Muscle of arm (tissue), 14 donors: Measurements from ENCODE around the gene MTF2. TPM values are rescaled to one million over a fixed set of nuclear protein-coding genes. Genes with fewer than 3 reads are reported as not detected.
A peak's percentile ranks its signal among the peaks of the same experiment; 100 is the strongest.
"Not testable (repeated sequence)": the region's sequence is repeated elsewhere in the genome, so short reads cannot be mapped to it uniquely, and the experiment has no call there.

Source experiments
- DNase-seq: peaks from one replicate; pipeline ENCODE4 v3.0.0-alpha.2; 2013
- long read RNA-seq, 11 donors: transcript quantifications; one replicate each; lab custom pipeline, GENCODE V29; 2026
- polyA plus RNA-seq, 12 donors: library from polyadenylated mRNA; unstranded; fragments of 120-200 nt; gene quantifications; one replicate each; pipeline ENCODE4 v1.2.1, GENCODE V29; 2013; ENCODE audit not compliant: insufficient read length in 12 of 12

The MTF2 gene
- polyA plus RNA-seq, result 10 to 100 TPM in 11 of 12 donors, not detected in 1; 19.0 to 39.1 (median 26.4) TPM
- long read RNA-seq, donor 1, full-length matches to known transcripts, result 1 of 9 reads
- long read RNA-seq, donor 1, partial matches to known transcripts, result 8 of 9 reads
- long read RNA-seq, donor 1, other reads (novel, unspliced or antisense), result 0 of 9 reads
- long read RNA-seq, donor 2, full-length matches to known transcripts, result 2 of 2 reads
- long read RNA-seq, donor 2, partial matches to known transcripts, result 0 of 2 reads
- long read RNA-seq, donor 2, other reads (novel, unspliced or antisense), result 0 of 2 reads
- long read RNA-seq, donor 3, partial matches to known transcripts, result 0 of 4 reads
- long read RNA-seq, donor 3, other reads (novel, unspliced or antisense), result 0 of 4 reads
- long read RNA-seq, donor 4, result 0 reads
- long read RNA-seq, donor 5, full-length matches to known transcripts, result 3 of 3 reads
- long read RNA-seq, donor 5, partial matches to known transcripts, result 0 of 3 reads
- long read RNA-seq, donor 5, other reads (novel, unspliced or antisense), result 0 of 3 reads
- long read RNA-seq, donor 6, full-length matches to known transcripts, result 4 of 4 reads
- long read RNA-seq, donor 6, partial matches to known transcripts, result 0 of 4 reads
- long read RNA-seq, donor 6, other reads (novel, unspliced or antisense), result 0 of 4 reads
- long read RNA-seq, donor 7, partial matches to known transcripts, result 0 of 1 reads
- long read RNA-seq, donor 7, other reads (novel, unspliced or antisense), result 0 of 1 reads
- long read RNA-seq, donor 8, full-length matches to known transcripts, result 1 of 1 reads
- long read RNA-seq, donor 8, partial matches to known transcripts, result 0 of 1 reads
- long read RNA-seq, donor 8, other reads (novel, unspliced or antisense), result 0 of 1 reads
- long read RNA-seq, donor 9, full-length matches to known transcripts, result 1 of 1 reads
- long read RNA-seq, donor 9, partial matches to known transcripts, result 0 of 1 reads
- long read RNA-seq, donor 9, other reads (novel, unspliced or antisense), result 0 of 1 reads
- long read RNA-seq, donor 10, partial matches to known transcripts, result 6 of 8 reads
- long read RNA-seq, donor 10, other reads (novel, unspliced or antisense), result 0 of 8 reads
- long read RNA-seq, donor 11, full-length matches to known transcripts, result 5 of 5 reads
- long read RNA-seq, donor 11, partial matches to known transcripts, result 0 of 5 reads
- long read RNA-seq, donor 11, other reads (novel, unspliced or antisense), result 0 of 5 reads

- peak; percentile 97 for DNase-seq
Measured at GRCh38 chr1:93078986-93079654, at the start of gene MTF2. Gene MTF2, plus strand, starts transcription at chr1:93079283. Its CDS starts 244 bp downstream, at chr1:93079527.

GRCh38 chr1:93029317-93029716 lies 49.8 kb upstream of the MTF2 start:
- DNase-seq, result no peak

GRCh38 chr1:93030191-93030590 lies 48.9 kb upstream of the MTF2 start:
- DNase-seq, result not testable (repeated sequence)

- no peak for DNase-seq
Measured at GRCh38 chr1:93031711-93032110, 47.4 kb upstream of the MTF2 start.

DNA sequence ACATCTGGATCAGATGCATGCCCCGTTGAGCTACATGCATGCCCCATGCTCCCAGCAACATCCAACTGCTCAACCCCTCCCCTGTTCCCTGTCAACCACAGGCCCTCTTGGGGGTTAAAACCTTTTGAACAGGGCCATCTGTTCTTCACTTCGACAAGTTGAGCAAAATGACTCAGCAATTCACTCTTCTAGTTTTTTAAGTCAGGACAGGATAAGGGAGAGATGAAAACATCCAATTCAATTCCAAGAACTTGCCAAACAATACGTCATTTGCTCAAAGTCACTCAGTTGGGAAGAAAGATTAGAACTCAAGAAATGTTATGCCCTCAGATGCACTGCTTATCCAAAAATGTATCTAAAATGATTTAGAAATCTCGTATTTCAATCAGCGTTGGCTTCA lies 46.1 kb upstream of the MTF2 start:
- DNase-seq, result no peak

DNA sequence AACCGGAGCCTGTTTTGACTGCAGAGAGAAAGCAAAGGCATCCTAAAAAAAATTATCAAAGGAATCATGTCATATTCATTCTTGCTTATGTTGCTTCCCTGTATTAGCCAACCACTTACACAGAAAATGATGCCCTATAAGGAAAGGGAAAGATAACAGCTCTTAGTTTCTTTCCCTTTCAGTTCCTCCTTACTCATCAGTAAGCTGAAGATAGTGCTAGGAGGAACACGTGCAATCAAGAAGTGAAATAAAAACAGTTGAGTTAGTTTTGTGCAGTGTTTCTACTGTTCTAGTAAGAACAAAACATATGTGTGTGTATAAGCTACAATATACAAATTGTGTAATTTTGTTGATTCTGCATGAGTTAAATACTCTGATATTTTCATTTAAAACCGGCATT lies 45.3 kb upstream of the MTF2 start:
- DNase-seq, result no peak

GRCh38 chr1:93034397-93034796 lies 44.7 kb upstream of the MTF2 start:
- DNase-seq, result no peak

DNA sequence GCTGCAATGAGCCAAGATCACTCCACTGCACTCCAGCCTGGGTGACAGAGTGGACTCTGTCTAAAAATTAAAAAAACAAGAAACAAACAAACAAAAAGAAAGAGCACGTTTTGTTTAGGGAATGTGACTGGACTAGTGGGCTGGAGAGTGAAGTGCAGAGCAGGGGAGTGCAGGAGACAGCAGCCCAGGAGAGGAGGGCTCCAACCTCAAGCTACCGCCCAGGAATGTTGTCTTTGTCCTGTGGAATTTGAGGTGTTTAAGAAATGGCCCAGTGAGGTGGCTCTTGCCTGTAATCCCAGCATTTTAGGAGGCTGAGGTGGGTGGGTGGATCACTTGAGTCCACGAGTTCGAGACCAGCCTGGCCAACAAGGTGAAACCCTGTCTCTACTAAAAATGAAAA lies 42.4 kb upstream of the MTF2 start:
- no peak for DNase-seq

DNA sequence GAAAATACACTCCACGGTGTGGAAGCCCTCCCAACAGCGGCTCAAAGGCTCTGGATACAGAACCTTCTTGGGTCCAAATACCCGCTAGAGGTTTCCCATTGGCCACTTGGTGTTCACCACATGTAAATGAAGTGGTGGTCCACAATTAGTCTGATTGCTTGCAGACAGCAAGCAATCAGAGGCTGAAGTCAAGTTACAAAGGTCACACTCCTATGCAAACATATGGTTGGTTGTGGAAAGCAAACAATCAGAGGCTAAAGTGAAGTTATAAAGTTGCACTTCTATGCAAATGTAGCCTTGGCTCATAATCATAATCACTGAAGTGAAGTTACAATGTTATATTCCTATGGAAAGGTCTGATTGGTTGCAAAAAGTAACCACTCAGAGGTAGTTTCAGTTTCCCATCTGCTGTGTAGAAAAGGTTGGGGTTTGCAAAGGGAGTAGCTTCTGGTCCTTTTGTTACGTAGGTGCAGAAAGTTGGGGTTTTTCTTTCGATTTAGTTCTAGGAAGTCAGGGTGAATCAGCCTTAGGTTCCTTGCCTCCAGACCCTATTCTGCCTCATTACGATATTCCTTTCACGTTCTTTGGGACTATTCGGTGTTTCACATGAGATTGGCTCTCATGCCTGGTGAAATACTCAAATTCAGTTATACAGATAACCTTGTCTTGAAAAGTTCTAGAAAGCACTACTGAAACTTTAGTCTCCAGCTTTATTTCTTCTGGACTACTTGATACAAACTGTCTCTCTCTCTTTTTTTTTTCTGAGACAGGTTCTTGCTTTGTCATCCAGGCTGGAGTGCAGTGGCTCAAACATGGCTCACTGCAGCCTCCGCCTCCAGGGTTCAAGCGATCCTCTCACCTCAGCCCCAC lies 36.7 kb upstream of the MTF2 start:
- DNase-seq, result no peak

- DNase-seq, result no peak
Measured at GRCh38 chr1:93043057-93043557, 36.0 kb upstream of the MTF2 start.

DNA sequence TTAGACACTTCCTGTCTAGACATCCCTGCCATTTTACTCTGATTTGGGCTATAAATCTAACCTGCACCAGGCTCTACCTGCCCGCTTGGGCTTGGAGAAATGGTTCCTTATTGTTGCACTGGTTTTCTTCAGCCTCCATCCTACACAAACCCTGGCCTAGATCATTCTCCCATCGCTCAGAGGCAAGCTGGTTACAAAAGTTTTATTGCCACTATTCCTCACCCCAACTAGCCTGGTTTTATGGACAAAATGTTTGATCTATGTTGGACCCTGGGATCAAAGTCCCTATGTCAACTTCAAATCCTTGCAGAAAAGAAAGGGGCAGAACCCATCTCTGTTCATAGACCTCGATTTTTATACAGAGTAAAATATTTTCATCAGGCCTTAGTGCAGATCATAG lies 31.5 kb upstream of the MTF2 start:
- no peak for DNase-seq

GRCh38 chr1:93051961-93052360 lies 27.1 kb upstream of the MTF2 start:
- DNase-seq, result no peak

DNA sequence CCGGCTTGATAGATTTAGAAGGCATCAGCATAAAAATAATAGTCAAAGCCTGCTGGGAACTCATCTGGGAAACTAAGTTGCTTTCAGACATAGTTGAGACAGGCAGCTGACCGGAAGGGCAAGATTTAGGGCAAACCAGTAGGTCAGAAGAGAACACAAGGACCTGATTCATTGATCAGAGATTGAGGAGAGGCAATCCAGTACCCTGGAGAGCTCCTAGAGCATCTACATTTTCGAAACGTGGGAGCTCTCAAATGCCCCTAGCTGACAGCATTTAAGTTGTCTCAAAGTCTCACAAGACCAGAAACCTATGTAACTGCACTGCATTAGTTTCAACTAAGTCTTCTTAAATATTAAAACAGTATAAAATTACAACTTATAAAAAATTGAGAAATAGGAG lies 22.9 kb upstream of the MTF2 start:
- DNase-seq, result peak; percentile 8

- DNase-seq, result no peak
Measured at GRCh38 chr1:93056649-93057048, 22.4 kb upstream of the MTF2 start.

DNA sequence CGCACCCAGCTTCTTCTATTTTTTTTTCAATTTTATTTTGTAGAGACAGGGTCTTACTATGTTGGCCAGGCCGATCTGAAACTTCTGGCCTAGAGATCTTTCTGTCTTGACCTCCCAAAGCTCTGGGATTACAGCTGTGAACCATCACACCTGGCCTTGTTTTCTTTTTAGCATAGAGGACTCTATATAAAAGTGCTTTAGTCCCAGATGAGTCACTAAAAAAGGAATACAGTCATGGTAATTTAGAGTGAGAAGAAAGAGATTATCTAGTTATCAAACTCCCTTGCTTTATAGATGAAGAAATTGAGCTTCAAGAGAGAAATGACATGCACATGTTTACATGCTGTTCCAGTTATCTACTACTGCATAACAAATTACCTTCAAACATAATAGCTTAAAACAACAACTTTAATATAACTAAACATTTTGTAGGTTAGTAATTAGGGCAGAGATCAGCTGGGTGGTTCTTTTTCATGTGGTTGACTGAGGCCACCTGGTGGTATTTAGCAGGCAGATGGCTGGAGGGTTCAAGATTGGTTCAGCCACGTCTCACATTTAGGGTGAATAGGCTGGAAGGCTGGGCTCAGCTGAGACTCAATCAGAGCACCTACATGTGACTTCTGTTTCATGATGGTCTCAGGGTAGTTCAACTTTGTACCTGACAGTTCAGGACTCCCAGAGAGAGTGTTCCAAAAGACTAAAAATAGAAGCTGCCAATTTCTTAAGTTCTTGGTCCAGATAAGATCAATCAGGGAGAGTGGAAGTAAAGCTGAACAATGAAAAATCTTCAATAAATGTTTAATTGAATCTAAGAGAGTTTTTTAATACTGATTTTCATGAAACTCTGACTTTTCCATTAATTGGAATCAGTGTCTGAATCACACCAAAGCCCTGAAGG lies 16.9 kb upstream of the MTF2 start:
- no peak for DNase-seq

- no peak for DNase-seq
Measured at GRCh38 chr1:93076268-93076667, 2.8 kb upstream of the MTF2 start.

DNA sequence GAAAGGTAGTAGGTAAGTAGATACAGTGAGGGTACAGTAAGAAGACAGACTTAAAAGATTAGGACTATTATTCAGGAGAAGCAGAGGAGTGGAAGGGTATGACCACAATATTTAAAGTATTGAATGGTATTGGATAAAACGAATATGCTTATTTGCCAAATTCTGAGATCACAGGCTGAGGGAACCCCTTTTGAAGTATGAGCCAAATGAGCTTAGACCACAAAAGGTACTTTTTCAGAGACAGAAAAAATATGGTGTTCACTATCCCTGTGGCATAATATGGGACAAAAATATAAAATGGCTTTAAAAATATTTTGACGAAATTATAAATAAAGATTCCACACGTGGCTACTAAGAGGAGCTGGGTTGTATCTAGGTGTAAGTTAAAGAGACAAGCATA lies 880 bp upstream of the MTF2 start:
- no peak for DNase-seq

DNA sequence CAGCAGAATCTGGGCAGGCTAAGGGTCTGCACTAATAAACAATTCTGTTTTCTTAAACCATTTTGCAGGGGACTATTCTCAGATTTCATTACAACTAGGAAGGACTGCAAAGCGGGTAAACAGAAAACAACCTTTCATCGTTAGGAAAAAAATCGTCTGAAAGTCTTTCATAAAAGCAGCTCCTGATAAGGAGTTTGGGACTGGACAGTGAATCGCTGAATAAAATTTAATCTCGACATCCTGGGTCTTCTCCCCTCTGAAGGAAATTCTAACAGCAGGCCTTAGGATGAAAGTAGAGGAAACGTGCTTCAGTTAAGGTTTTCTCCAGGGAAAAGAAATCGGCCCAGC lies 471 bp upstream of the MTF2 start:
- no peak for DNase-seq

DNA sequence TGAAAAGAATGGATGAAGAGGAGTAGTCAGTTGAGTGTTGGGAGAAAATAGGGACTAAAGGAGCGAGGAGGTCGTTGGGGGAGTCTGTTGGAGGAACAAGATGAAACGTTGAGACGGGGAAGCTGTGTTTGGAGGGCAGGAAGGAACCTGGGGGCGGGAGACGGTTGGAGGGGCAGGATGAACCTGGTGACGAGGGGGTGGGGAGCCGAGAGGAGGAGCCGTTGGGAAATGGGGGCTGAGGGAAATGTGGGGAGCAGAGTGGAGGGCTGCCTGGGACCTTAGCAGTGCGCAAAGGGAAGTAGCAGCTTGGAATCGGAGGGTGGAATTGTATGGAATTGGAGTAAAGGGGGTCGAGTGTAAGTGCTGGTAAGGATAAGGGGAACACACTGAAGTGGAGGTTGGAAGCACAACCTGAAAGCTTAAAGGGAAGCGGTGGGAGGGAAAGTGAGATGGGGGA lies 630 bp downstream of the MTF2 start:
- DNase-seq, result peak; percentile 29
